A549 treated with Mapracorat at 1 μM for 4 hours (cell line): ENCODE results near the gene OXTR. TPM values are rescaled to one million over a fixed set of nuclear protein-coding genes. Genes with fewer than 3 reads are reported as not detected.

ENCODE experiments used
- total RNA-seq: library from RNA; stranded (reverse); fragments of 200-300 nt; extraction: Qiagen RNA extraction; gene quantifications from 5 replicates; pipeline ENCODE4 v1.2.3, GENCODE V29; 2022

OXTR gene
- 8.2 to 10.6 TPM (median 10.2 TPM) in 5 replicates for total RNA-seq

GRCh38 chr3:8769088-8769822 is at the start of gene OXTR:
Gene OXTR, minus strand, starts transcription at chr3:8769613. Its CDS starts 1,426 bp downstream, at chr3:8768187.

DNA sequence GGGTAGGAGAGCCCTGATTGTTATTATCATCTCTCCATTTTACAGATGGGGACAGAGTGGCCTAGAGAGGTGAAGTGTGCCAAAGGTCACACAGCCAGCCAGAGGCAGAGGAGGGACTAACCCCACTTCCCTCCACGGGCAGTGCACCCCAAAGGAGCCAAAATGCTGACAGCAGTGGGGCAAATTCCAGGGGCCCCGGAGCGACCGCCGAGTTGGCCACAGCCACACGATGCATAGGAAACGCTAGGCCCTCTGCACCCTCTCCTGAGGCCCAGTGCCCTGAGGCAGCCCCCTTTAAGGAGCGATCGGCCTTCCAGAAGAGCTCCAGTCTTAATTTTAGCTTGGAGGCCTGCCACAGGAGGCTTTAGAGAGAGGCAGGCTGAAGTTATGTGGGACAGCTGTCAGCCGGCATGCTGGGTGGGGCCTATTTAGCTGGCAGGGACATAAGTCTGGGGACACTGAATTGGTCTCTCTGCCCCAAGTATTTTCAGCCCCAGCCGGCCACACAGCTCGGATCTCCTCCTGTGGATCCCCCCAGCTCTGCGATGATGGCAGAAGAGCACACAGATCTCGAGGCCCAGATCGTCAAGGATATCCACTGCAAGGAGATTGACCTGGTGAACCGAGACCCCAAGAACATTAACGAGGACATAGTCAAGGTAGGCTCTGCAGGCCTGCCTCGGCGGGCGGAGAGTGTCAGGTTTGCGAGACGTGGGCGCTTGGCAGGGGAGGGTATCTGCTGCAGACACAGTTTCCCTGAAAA is 35.9 kb downstream of the OXTR start, which contains the start of gene CAV3:
Gene CAV3 (plus strand): TSS at position 471 of the 763 bp plus-strand sequence. CDS start 75 bp downstream, at position 546.

Other genes starting within 250 kb of the OXTR start
- gene SSUH2, start 124.8 kb downstream of the OXTR start, total RNA-seq = 0.62 to 1.0 TPM (median 0.70 TPM) in 5 replicates
- not detected in 5 replicates for gene CAV3, start 35.8 kb downstream of the OXTR start, total RNA-seq
- gene RAD18, start 193.9 kb upstream of the OXTR start, total RNA-seq = 11.6 to 15.7 TPM (median 15.3 TPM) in 5 replicates